ENCODE measurements around the gene PRKCA.

PRKCA gene

GRCh38 chr17:66542129-66542966 is 239.9 kb downstream of the PRKCA start:
- TF ChIP-seq, protein P1, sequence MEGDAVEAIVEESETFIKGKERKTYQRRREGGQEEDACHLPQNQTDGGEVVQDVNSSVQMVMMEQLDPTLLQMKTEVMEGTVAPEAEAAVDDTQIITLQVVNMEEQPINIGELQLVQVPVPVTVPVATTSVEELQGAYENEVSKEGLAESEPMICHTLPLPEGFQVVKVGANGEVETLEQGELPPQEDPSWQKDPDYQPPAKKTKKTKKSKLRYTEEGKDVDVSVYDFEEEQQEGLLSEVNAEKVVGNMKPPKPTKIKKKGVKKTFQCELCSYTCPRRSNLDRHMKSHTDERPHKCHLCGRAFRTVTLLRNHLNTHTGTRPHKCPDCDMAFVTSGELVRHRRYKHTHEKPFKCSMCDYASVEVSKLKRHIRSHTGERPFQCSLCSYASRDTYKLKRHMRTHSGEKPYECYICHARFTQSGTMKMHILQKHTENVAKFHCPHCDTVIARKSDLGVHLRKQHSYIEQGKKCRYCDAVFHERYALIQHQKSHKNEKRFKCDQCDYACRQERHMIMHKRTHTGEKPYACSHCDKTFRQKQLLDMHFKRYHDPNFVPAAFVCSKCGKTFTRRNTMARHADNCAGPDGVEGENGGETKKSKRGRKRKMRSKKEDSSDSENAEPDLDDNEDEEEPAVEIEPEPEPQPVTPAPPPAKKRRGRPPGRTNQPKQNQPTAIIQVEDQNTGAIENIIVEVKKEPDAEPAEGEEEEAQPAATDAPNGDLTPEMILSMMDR (IDR thresholded peaks at IDR 0.05; ENCODE audit: low read depth, low read length) = no peak
- no peak for DNase-seq (ENCODE audit: extremely low read depth, low read depth)

DNA sequence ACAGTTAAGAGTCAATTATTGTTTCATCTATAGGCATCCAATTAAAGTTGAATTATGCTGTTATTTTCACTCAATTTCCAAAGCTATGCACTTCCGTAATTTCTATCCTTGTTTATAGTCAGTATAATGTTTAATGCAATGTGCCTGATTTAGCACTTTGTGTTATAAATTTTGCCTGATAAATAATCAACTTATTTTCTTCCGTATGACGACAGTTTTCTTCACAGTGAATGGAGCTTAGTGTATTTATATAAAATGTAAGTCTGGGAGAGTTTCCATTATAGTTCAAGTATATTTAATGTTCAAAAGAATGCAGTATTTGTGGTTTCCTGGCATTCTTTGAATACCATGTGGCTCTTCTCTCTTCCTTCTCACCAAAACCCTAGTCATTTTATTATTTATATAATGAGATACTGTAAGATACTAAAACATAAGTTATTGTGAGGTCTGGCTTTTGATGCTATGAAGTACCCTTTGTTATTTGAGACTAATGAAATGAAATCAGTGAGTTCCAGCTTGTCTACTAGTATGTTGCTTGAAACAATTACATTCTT is 240.6 kb downstream of the PRKCA start:
- TF ChIP-seq, protein P1 (IDR thresholded peaks at IDR 0.05; ENCODE audit: low read depth, low read length) = no peak
- DNase-seq (ENCODE audit: extremely low read depth, low read depth) = no peak

DNA sequence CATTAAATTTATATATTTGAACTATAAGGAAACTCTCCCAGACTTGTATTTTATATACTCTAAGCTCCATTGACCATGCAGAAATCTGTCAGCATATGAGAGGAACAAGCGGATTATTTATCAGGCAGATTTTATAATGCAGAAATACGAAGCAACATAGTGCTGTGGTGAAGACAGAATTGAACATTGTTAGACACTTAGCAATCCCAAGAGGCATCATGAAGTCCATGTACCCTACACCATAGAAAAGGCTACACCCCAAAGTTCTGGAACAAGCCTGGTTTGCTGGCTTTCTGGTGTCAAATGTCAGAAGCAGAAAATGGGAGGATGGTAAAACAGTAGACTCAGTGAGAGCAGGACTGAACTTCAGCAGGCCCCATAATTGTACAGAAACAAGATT is 241.1 kb downstream of the PRKCA start:
- no peak for DNase-seq (ENCODE audit: extremely low read depth, low read depth)
- TF ChIP-seq, protein P1 (IDR thresholded peaks at IDR 0.05; ENCODE audit: low read depth, low read length) = no peak

GRCh38 chr17:66545918-66546317 is 243.5 kb downstream of the PRKCA start:
- TF ChIP-seq, protein P1 (IDR thresholded peaks at IDR 0.05; ENCODE audit: low read depth, low read length) = no peak
- DNase-seq (ENCODE audit: extremely low read depth, low read depth) = no peak

DNA sequence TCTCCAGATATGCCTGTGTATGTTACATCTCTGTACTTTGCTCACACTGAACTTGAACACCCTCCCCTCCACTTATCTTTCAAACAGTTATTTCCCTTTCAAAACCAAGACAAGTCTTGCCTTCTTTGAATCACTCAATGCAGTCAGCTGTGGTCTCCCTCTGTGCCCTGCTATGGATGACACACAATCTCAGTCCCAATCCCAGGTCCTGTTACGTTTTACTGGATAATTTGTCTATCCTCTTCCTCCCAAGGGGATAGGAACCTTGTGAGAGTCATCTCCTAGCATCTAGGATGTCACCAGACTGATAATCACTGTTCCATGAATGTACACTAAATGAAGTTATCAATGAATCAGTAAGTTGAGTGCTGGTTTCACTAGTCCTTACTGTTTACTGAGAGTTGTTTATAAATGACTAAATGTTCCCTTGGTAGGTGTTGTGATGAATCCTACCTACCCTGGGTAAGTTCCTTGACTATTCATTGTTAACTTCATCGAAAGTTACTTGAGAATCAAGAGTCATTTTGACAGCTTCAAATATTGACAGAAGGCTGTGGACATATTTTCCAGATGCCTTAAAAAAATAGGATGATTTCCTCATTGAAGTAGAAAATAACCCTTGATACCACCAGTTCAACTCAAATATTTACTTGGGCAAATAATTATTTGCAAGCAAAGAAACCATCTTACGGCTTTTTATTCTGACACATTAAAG is 244.9 kb downstream of the PRKCA start:
- TF ChIP-seq, protein P1 (IDR thresholded peaks at IDR 0.05; ENCODE audit: low read depth, low read length) = no peak
- DNase-seq (ENCODE audit: extremely low read depth, low read depth) = no peak

GRCh38 chr17:66548158-66548557 is 245.7 kb downstream of the PRKCA start:
- TF ChIP-seq, protein P1 (IDR thresholded peaks at IDR 0.05; ENCODE audit: low read depth, low read length) = no peak

More at GRCh38 chr17:66548158-66548557, 245.7 kb downstream of the PRKCA start:
- no peak for DNase-seq (ENCODE audit: extremely low read depth, low read depth)

All from AG09319 (cell line).